Endothelial cell (in vitro differentiated cells): Measurements from ENCODE around the gene EFCAB9. TPM values are rescaled to one million over a fixed set of nuclear protein-coding genes. Genes with fewer than 3 reads are reported as not detected.

Experiments used
- DNase-seq: peaks from one replicate; pipeline ENCODE4 v3.0.0; 2021; ENCODE audit warnings: low spot score
- H3K27ac Mint-ChIP-seq: one replicate; pipeline ENCODE4 v1.8.0; 2021; ENCODE audit warnings: mixed read lengths, inconsistent platforms; ENCODE audit not compliant: unreplicated experiment
- H3K27me3 Mint-ChIP-seq: one replicate; pipeline ENCODE4 v1.8.0; 2021; ENCODE audit warnings: mild to moderate bottlenecking, moderate library complexity, mixed read lengths, inconsistent platforms; ENCODE audit not compliant: unreplicated experiment
- H3K36me3 Mint-ChIP-seq: one replicate; pipeline ENCODE4 v1.8.0; 2021; ENCODE audit warnings: mild to moderate bottlenecking, low read depth, mixed read lengths, inconsistent platforms; ENCODE audit not compliant: unreplicated experiment
- H3K4me1 Mint-ChIP-seq: one replicate; pipeline ENCODE4 v1.8.0; 2021; ENCODE audit warnings: mild to moderate bottlenecking, mixed read lengths, inconsistent platforms; ENCODE audit not compliant: unreplicated experiment
- H3K4me3 Mint-ChIP-seq: one replicate; pipeline ENCODE4 v1.8.0; 2021; ENCODE audit warnings: mild to moderate bottlenecking, mixed read lengths, inconsistent platforms; ENCODE audit not compliant: unreplicated experiment
- H3K9me3 Mint-ChIP-seq: one replicate; pipeline ENCODE4 v1.8.0; 2021; ENCODE audit warnings: mixed read lengths, inconsistent platforms; ENCODE audit not compliant: unreplicated experiment
- total RNA-seq: library from RNA; stranded (reverse); fragmentation: NEBNext Ultra II Directional; extraction: Animal tissue kit (Norgen Biotek cat#: 25700); gene quantifications from one replicate; pipeline ENCODE4 v1.2.1, GENCODE V29; 2021; ENCODE audit not compliant: unreplicated experiment
- TF ChIP-seq, protein P1 (sequence below): fragments of 200-600 bp; sonication (generic); IDR thresholded peaks from one replicate; pipeline ENCODE4 v1.5.0; 2021; ENCODE audit warnings: antibody characterized with exemption; ENCODE audit not compliant: unreplicated experiment

Gene EFCAB9
- total RNA-seq, 1 donor from 2014 or later: not detected

DNA sequence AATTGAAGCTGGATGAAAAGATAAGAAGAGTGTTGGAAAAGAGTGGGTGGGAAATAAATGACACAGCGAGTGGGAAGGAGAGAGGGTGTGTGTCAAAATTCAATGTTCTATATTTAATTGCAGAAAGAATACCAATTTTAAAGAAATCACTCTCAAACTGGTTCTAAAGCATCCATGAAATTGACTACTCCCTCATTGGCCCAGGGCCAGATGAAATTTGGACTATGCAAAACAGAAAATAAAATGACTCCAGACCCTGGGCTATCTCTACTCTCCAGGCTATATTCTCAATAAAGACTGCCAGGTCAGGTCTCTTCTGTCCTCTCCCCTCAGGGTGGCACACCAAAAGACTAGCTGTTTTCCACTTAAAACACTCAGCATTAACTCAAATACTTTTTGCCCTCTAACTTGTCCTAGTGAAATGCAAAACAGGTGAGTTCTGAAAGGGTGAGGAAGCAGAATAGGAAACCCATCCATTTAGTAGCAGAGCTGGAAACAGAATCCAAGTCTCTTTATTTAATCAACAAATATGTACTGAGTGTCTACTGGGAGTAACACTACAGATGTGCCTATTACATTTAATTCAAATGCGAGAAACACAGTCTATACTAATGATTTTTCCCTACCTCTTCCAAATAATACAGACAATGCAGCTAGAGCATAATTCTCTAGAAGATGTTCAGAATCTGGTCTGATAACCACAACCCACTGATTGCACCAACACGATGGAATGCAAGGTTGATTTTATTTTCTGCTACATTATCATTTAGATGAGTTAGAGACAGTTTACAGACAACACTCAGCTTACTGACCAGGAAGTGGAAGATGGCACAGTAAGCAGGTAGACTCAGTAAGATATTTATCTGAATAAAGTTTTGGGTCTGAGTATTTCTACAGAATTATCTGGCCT lies 42.1 kb downstream of the EFCAB9 start:
- TF ChIP-seq, protein P1, sequence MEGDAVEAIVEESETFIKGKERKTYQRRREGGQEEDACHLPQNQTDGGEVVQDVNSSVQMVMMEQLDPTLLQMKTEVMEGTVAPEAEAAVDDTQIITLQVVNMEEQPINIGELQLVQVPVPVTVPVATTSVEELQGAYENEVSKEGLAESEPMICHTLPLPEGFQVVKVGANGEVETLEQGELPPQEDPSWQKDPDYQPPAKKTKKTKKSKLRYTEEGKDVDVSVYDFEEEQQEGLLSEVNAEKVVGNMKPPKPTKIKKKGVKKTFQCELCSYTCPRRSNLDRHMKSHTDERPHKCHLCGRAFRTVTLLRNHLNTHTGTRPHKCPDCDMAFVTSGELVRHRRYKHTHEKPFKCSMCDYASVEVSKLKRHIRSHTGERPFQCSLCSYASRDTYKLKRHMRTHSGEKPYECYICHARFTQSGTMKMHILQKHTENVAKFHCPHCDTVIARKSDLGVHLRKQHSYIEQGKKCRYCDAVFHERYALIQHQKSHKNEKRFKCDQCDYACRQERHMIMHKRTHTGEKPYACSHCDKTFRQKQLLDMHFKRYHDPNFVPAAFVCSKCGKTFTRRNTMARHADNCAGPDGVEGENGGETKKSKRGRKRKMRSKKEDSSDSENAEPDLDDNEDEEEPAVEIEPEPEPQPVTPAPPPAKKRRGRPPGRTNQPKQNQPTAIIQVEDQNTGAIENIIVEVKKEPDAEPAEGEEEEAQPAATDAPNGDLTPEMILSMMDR: no peak
- Mint-ChIP-seq H3K36me3 (peaks cover 7% of the 10 kb centered on the region), H3K27me3 (no peaks in the 10 kb centered on the region), H3K4me3 (peak overlapping the region; percentile 16), H3K9me3 (no peaks in the 10 kb centered on the region), H3K4me1 (peaks cover 50% of the 10 kb centered on the region), H3K27ac (peak overlapping the region; percentile 68)
- no peak for DNase-seq

GRCh38 chr5:172238334-172238733 lies 44.4 kb downstream of the EFCAB9 start:
- Mint-ChIP-seq H3K27ac (no peak overlapping the region), H3K4me1 (peaks cover 50% of the 10 kb centered on the region), H3K9me3 (no peaks in the 10 kb centered on the region), H3K36me3 (peaks cover 5% of the 10 kb centered on the region), H3K27me3 (no peaks in the 10 kb centered on the region), H3K4me3 (no peak overlapping the region)
- DNase-seq: no peak
- TF ChIP-seq, protein P1: no peak

DNA sequence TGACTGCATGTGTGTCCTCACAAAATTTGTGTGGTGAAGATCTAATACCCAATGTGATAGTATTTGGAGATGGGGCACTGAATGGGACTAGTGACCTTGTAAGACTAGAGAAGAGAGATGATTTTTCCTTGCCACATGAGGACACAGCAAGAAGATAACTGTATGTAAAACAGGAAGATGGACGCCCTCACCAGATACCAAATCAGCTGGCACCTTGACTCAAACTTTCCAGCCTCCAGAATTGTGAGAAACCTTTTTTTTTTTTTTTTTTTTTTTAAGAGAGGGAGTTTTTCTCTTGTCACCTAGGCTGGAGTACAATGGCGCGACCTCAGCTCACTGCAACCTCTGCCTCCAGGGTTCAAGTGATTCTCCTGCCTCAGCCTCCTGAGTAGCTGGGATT lies 49.3 kb downstream of the EFCAB9 start:
- peaks cover 5% of the 10 kb centered on the region for H3K36me3 Mint-ChIP-seq
- no peaks in the 10 kb centered on the region for H3K27me3 Mint-ChIP-seq
- H3K4me3 Mint-ChIP-seq: no peak overlapping the region
- peaks cover 16% of the 10 kb centered on the region for H3K4me1 Mint-ChIP-seq
- TF ChIP-seq, protein P1: no peak
- H3K27ac Mint-ChIP-seq: no peak overlapping the region
- no peak for DNase-seq
- no peaks in the 10 kb centered on the region for H3K9me3 Mint-ChIP-seq

- Mint-ChIP-seq H3K9me3 (no peaks in the 10 kb centered on the region), H3K36me3 (peaks cover 3% of the 10 kb centered on the region), H3K27me3 (no peaks in the 10 kb centered on the region), H3K27ac (no peak overlapping the region), H3K4me1 (peaks cover 4% of the 10 kb centered on the region), H3K4me3 (no peak overlapping the region)
- DNase-seq: no peak
- TF ChIP-seq, protein P1: no peak
Measured at GRCh38 chr5:172245046-172245445, 51.1 kb downstream of the EFCAB9 start.

DNA sequence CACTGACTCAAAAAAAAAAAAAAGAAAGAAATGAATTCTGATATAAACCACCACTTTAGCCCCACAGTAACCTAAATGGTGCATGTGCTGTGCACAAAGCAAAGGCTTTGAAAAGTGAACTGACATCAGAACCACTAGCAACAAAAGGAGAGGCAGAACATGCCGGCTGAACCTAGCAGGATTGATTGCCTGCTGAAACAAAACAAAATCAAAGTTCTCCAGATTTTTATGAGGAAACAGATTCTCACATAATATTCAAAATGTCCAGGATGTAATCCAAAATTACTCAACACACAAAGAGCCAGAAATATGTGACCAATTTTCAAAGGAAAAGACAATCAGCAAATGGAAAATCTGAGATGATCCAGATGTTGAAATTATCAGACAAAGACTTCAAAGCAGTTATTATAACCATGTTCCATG lies 51.7 kb downstream of the EFCAB9 start:
- DNase-seq: no peak
- Mint-ChIP-seq H3K27me3 (no peaks in the 10 kb centered on the region), H3K4me3 (no peak overlapping the region), H3K4me1 (no peaks in the 10 kb centered on the region), H3K36me3 (peaks cover 3% of the 10 kb centered on the region), H3K9me3 (no peaks in the 10 kb centered on the region), H3K27ac (no peak overlapping the region)
- TF ChIP-seq, protein P1: no peak
